ENCODE data around the gene CDK12. TPM values are rescaled to one million over a fixed set of nuclear protein-coding genes. Genes with fewer than 3 reads are reported as not detected.
"Not testable (repeated sequence)": the region's sequence is repeated elsewhere in the genome, so short reads cannot be mapped to it uniquely, and the experiment has no call there.

Gene CDK12
- 10 to 100 TPM; 68.0 to 80.9 TPM for total RNA-seq

GRCh38 chr17:39461113-39461925 lies at the start of gene CDK12:
Gene CDK12, plus strand, starts transcription at chr17:39461486. Its CDS starts 586 bp downstream, at chr17:39462072.
- DNase-seq (ENCODE audit: low spot score in 2 of 2) = peak; percentile 91 to 96
- peak within 1 kb of the TSS; percentile 93 to 99 for H3K27ac Mint-ChIP-seq
- peak; percentile 85 to 94 for ATAC-seq
- no peaks in the 10 kb centered on the region for H3K9me3 Mint-ChIP-seq
- H3K36me3 Mint-ChIP-seq = peaks cover 16 to 26% of the 10 kb centered on the region in 2 donors

- H3K27ac Mint-ChIP-seq = peak overlapping the region in 1 of 2 donors; percentile 79
- no peak for DNase-seq (ENCODE audit: low spot score in 2 of 2)
- H3K9me3 Mint-ChIP-seq = no peaks in the 10 kb centered on the region
- ATAC-seq = no peak
- H3K36me3 Mint-ChIP-seq = peaks cover 13 to 19% of the 10 kb centered on the region in 2 donors
These were observed 45.1 kb upstream of the CDK12 start for GRCh38 chr17:39416141-39416540.

GRCh38 chr17:39429600-39429999 lies 31.7 kb upstream of the CDK12 start:
- no peaks in the 10 kb centered on the region for H3K9me3 Mint-ChIP-seq
- ATAC-seq (no peak), DNase-seq (ENCODE audit: low spot score in 2 of 2) (no peak)
- H3K36me3 Mint-ChIP-seq = peaks cover 0 to 17% of the 10 kb centered on the region in 2 donors
- H3K27ac Mint-ChIP-seq = no peak overlapping the region

GRCh38 chr17:39439868-39440267 lies 21.4 kb upstream of the CDK12 start:
- H3K9me3 Mint-ChIP-seq; DNase-seq (ENCODE audit: low spot score in 2 of 2); ATAC-seq: not testable (repeated sequence)
- H3K27ac Mint-ChIP-seq = peak overlapping the region in 1 of 2 donors; percentile 24
- H3K36me3 Mint-ChIP-seq = peaks cover 0 to 21% of the 10 kb centered on the region in 2 donors

GRCh38 chr17:39443326-39443725 lies 18.0 kb upstream of the CDK12 start:
- H3K9me3 Mint-ChIP-seq = no peaks in the 10 kb centered on the region
- ATAC-seq (no peak), DNase-seq (ENCODE audit: low spot score in 2 of 2) (no peak)
- H3K36me3 Mint-ChIP-seq = peaks cover 0 to 25% of the 10 kb centered on the region in 2 donors
- no peak overlapping the region for H3K27ac Mint-ChIP-seq

- no peaks in the 10 kb centered on the region for H3K9me3 Mint-ChIP-seq
- peaks cover 10 to 29% of the 10 kb centered on the region in 2 donors for H3K36me3 Mint-ChIP-seq
- DNase-seq (ENCODE audit: low spot score in 2 of 2) (no peak), ATAC-seq (no peak)
- peak overlapping the region in 1 of 2 donors; percentile 50 for H3K27ac Mint-ChIP-seq
These were observed 13.7 kb upstream of the CDK12 start for GRCh38 chr17:39447561-39447960.

- no peak for DNase-seq (ENCODE audit: low spot score in 2 of 2)
- peaks cover 10 to 17% of the 10 kb centered on the region in 2 donors for H3K36me3 Mint-ChIP-seq
- H3K9me3 Mint-ChIP-seq = no peaks in the 10 kb centered on the region
- ATAC-seq = no peak
- H3K27ac Mint-ChIP-seq = peak overlapping the region; percentile 96 to 99
These were observed 11.2 kb upstream of the CDK12 start for GRCh38 chr17:39450051-39450450.

- Mint-ChIP-seq H3K36me3 (peaks cover 10 to 17% of the 10 kb centered on the region in 2 donors), H3K27ac (peak within 1 kb of the TSS; percentile 96 to 99), H3K9me3 (no peaks in the 10 kb centered on the region)
- peak; percentile 100 for ATAC-seq
- DNase-seq (ENCODE audit: low spot score in 2 of 2) = peak; percentile 90 to 97
These were observed 10.3 kb upstream of the CDK12 start, which contains the start of gene MED1 for GRCh38 chr17:39450847-39451581. Gene MED1, minus strand, starts transcription at chr17:39451263. Its CDS starts 201 bp downstream, at chr17:39451062.

- no peak for ATAC-seq
- H3K9me3 Mint-ChIP-seq = no peaks in the 10 kb centered on the region
- H3K36me3 Mint-ChIP-seq = peaks cover 2% of the 10 kb centered on the region in 2 donors
These were observed 5.4 kb upstream of the CDK12 start for GRCh38 chr17:39455919-39456318.

GRCh38 chr17:39461926-39462569 lies 762 bp downstream of the CDK12 start:
- peak; percentile 5 to 9 for ATAC-seq

More at GRCh38 chr17:39455919-39456318, 5.4 kb upstream of the CDK12 start:
- H3K27ac Mint-ChIP-seq = no peak overlapping the region
- no peak for DNase-seq (ENCODE audit: low spot score in 2 of 2)

GRCh38 chr17:39462631-39463375 lies 1.5 kb downstream of the CDK12 start:
- H3K27ac Mint-ChIP-seq = peak overlapping the region; percentile 93 to 99
- H3K36me3 Mint-ChIP-seq = peaks cover 16 to 26% of the 10 kb centered on the region in 2 donors
- no peak for ATAC-seq
- H3K9me3 Mint-ChIP-seq = no peaks in the 10 kb centered on the region
- no peak for DNase-seq (ENCODE audit: low spot score in 2 of 2)

More at GRCh38 chr17:39461926-39462569, 762 bp downstream of the CDK12 start:
- Mint-ChIP-seq H3K27ac (peak overlapping the region; percentile 93 to 99), H3K9me3 (no peaks in the 10 kb centered on the region), H3K36me3 (peaks cover 16 to 26% of the 10 kb centered on the region in 2 donors)
- no peak for DNase-seq (ENCODE audit: low spot score in 2 of 2)

- Mint-ChIP-seq H3K27ac (peak overlapping the region; percentile 68 to 93), H3K36me3 (peaks cover 16 to 26% of the 10 kb centered on the region in 2 donors)
- not testable (repeated sequence) for ATAC-seq; H3K9me3 Mint-ChIP-seq; DNase-seq (ENCODE audit: low spot score in 2 of 2)
These were observed 3.4 kb downstream of the CDK12 start for GRCh38 chr17:39464639-39465181.

- H3K36me3 Mint-ChIP-seq, H3K9me3 Mint-ChIP-seq, ATAC-seq: not testable (repeated sequence)
These were observed 7.3 kb downstream of the CDK12 start for GRCh38 chr17:39468610-39469009.

GRCh38 chr17:39473310-39473709 lies 12.0 kb downstream of the CDK12 start:
- H3K36me3 Mint-ChIP-seq = no peaks in the 10 kb centered on the region
- DNase-seq (ENCODE audit: low spot score in 2 of 2) (no peak), ATAC-seq (no peak)
- no peak overlapping the region for H3K27ac Mint-ChIP-seq
- H3K9me3 Mint-ChIP-seq = no peaks in the 10 kb centered on the region

More at GRCh38 chr17:39468610-39469009, 7.3 kb downstream of the CDK12 start:
- not testable (repeated sequence) for DNase-seq (ENCODE audit: low spot score in 2 of 2); H3K27ac Mint-ChIP-seq

- not testable (repeated sequence) for ATAC-seq; H3K36me3 Mint-ChIP-seq; H3K27ac Mint-ChIP-seq; DNase-seq (ENCODE audit: low spot score in 2 of 2); H3K9me3 Mint-ChIP-seq
These were observed 18.3 kb downstream of the CDK12 start for GRCh38 chr17:39479631-39480030.

- ATAC-seq (no peak), DNase-seq (ENCODE audit: low spot score in 2 of 2) (no peak)
- peaks cover 0 to 4% of the 10 kb centered on the region in 2 donors for H3K36me3 Mint-ChIP-seq
- no peaks in the 10 kb centered on the region for H3K9me3 Mint-ChIP-seq
- no peak overlapping the region for H3K27ac Mint-ChIP-seq
These were observed 22.2 kb downstream of the CDK12 start for GRCh38 chr17:39483506-39483905.
